ENCODE measurements around the gene CDH23. TPM values are rescaled to one million over a fixed set of nuclear protein-coding genes. Genes with fewer than 3 reads are reported as not detected.
A peak's percentile ranks its signal among the peaks of the same experiment; 100 is the strongest.

Gene CDH23
- total and polyA plus RNA-seq, 2 of the 8 experiments (the other 6 are each of a cell fraction or from before 2014, with no cell fraction given), result 1.9 to 4.9 TPM

- no peak overlapping the region for H2BK15ac ChIP-seq (ENCODE audit: low read length)
- no peak for TF ChIP-seq FOSL1 (IDR thresholded peaks at IDR 0.05; ENCODE audit: insufficient read depth, low read depth, low read length)
Measured at GRCh38 chr10:71401056-71401455, 4.3 kb downstream of the CDH23 start.

More at GRCh38 chr10:71401056-71401455, 4.3 kb downstream of the CDH23 start:
- Histone ChIP-seq H2AFZ (ENCODE audit: low read length) (no peak overlapping the region), H4K5ac (ENCODE audit: insufficient read length, low read depth, low read length) (no peak overlapping the region), H3K79me2 (ENCODE audit: control insufficient read depth in 1 of 2, insufficient read depth in 2 of 2, low read length in 2 of 2) (no peaks in the 10 kb centered on the region), H3K4me1 (replicated peaks in 1 of 4; ENCODE audit: control insufficient read depth in 3 of 4, insufficient read depth in 4 of 4, low read length in 3 of 4) (peaks cover 0 to 18% (median 10%) of the 10 kb centered on the region in 4 experiments; a peak in 6 of 7 replicates), H3K36me3 (ENCODE audit: control insufficient read depth in 2 of 4, insufficient read depth in 4 of 4, low read length in 3 of 4) (no peaks in the 10 kb centered on the region), H3K18ac (ENCODE audit: extremely low read depth, low read length) (no peak overlapping the region), H3K9ac (replicated peaks in 1 of 4; ENCODE audit: extremely low read depth in 1 of 4, low read depth in 3 of 4, low read length in 3 of 4) (no peak overlapping the region), H4K8ac (ENCODE audit: extremely low read depth, insufficient read depth, low read length) (no peak overlapping the region), H3K27me3 (replicated peaks in 1 of 4; ENCODE audit: control insufficient read depth in 3 of 4, extremely low read depth in 1 of 4, insufficient read depth in 3 of 4, low read length in 3 of 4) (peaks cover 15 to 33% (median 31%) of the 10 kb centered on the region in 4 experiments), H2BK120ac (replicated peaks; ENCODE audit: low read depth, low read length) (no peak overlapping the region), H3K4me3 (ENCODE audit: extremely low read depth in 1 of 4, insufficient read depth in 2 of 4, low read depth in 3 of 4, low read length in 4 of 4) (no peak overlapping the region), H3K56ac (replicated peaks; ENCODE audit: insufficient read length, low read depth, low read length) (no peak overlapping the region), H4K91ac (replicated peaks; ENCODE audit: insufficient read length, low read length) (no peak overlapping the region), H3K9me3 (ENCODE audit: insufficient read depth in 2 of 2, low read depth in 1 of 2, low read length in 1 of 2) (no peaks in the 10 kb centered on the region), H4K20me1 (replicated peaks in 1 of 2; ENCODE audit: control insufficient read depth in 1 of 2, insufficient read depth in 2 of 2, low read length in 2 of 2) (peaks cover 0 to 15% of the 10 kb centered on the region in 2 experiments), H3K27ac (ENCODE audit: low read depth, low read length) (no peak overlapping the region), H2BK12ac (ENCODE audit: low read depth, low read length) (no peak overlapping the region), H3K14ac (ENCODE audit: insufficient read length) (no peak overlapping the region), H3K4ac (replicated peaks; ENCODE audit: insufficient read length, low read depth, low read length) (no peak overlapping the region), H2BK5ac (ENCODE audit: low read depth, low read length) (no peak overlapping the region), H3K4me2 (ENCODE audit: insufficient read depth in 1 of 2, low read depth in 2 of 2, low read length in 2 of 2) (no peak overlapping the region), H3K79me1 (ENCODE audit: low read depth, low read length) (no peaks in the 10 kb centered on the region), H2AK5ac (ENCODE audit: low read depth, low read length) (no peak overlapping the region), H3K23me2 (ENCODE audit: low read depth, low read length) (peaks cover 14% of the 10 kb centered on the region; the same call in 1 of the 2 replicates), H3K23ac (ENCODE audit: insufficient read length) (no peak overlapping the region), H2BK20ac (ENCODE audit: low read length) (no peak overlapping the region)
- 90% methylated on average over 7 of the region's 7 CpGs; no CpG with 5 or more reads in 1 of the 2 experiments for WGBS, 2 experiments (ENCODE audit: extremely low coverage in 1 of 2, insufficient coverage in 1 of 2, insufficient read length in 1 of 2, insufficient replicate concordance in 2 of 2, low coverage in 1 of 2, low lambda C conversion rate in 2 of 2, missing lambda C conversion rate in 1 of 2)
- ChIA-PET CTCF (ENCODE audit: partially characterized antibody) (interaction anchor here (1.0 to 7.6 kb wide), 3 partner anchors 23 to 306 kb away, joined by 3 to 70 read pairs (median 61); no protein-coding TSS in a partner anchor), POLR2A (ENCODE audit: partially characterized antibody) (no interaction called here)
- FAIRE-seq (no peak), DNase-seq (ENCODE audit: low read depth in 1 of 2, low spot score in 2 of 2) (peak in 1 of 2 experiments; percentile 16)
